ENCODE measurements around the gene RCL1. TPM values are rescaled to one million over a fixed set of nuclear protein-coding genes. Genes with fewer than 3 reads are reported as not detected.

RCL1 gene
- total and polyA plus RNA-seq, 2 of the 13 experiments (the other 11 are each of a cell fraction or from before 2014, with no cell fraction given): 22.3 to 31.6 TPM

DNA sequence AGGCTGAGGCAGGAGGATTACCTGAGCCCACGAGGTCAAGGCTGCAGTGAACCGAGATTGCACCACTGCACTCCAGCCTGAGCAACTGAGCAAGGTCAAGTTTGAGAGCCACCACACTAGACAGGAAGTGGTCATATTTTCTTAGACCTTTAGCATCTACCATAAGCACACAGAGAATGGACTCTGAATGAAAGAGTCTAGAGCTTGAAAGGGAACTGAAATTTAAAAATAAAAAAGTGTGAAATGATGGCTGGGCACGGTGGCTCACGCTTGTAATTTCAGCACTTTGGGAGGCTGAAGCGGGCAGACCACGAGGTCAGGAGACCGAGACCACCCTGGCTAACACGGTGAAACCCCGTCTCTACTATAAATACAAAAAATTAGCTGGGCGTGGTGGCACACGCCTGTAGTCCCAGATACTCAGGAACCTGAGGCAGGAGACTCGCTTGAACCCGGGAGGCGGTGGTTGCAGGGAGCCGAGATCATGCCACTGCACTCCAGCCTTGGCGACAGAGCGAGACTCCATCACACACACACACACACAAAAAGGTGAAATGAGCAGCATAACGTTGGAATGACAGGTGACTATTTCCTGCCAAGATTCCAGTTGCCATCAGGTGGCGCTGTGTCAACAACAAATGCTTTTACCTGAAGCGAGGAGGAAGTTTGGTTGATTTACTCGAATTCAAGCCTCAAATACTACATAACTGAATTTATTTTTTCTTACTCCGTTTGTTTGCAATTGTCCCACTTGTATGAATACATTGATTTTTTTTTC lies 30.4 kb upstream of the RCL1 start (continued):
- TF ChIP-seq ETV5 (CRISPR knock-in tag; IDR thresholded peaks at IDR 0.05; ENCODE audit: borderline replicate concordance) (peak; percentile 53; the same call in 1 of the 2 replicates), DPF2 (CRISPR knock-in tag; IDR thresholded peaks at IDR 0.05; ENCODE audit: borderline replicate concordance, low read depth) (no peak), ZNF34 (CRISPR knock-in tag; IDR thresholded peaks at IDR 0.05; ENCODE audit: borderline replicate concordance) (no peak), ZSCAN20 (CRISPR knock-in tag; IDR thresholded peaks at IDR 0.05; ENCODE audit: borderline replicate concordance) (no peak), HNRNPK (IDR thresholded peaks at IDR 0.05; ENCODE audit: low read depth, low read length, poor library complexity, severe bottlenecking) (no peak), ZNF605 (CRISPR knock-in tag; IDR thresholded peaks at IDR 0.05) (0 out of 2 replicates have a peak, but pooled peaks have one; percentile 16), ZFP36 (IDR thresholded peaks at IDR 0.05; ENCODE audit: borderline replicate concordance, low read depth, low read length, partially characterized antibody) (no peak), SIX4 (CRISPR knock-in tag; IDR thresholded peaks at IDR 0.05) (no peak), MYPOP (CRISPR knock-in tag; IDR thresholded peaks at IDR 0.05) (peak; percentile 0; the same call in 1 of the 2 replicates), ZNF607 (CRISPR knock-in tag; IDR thresholded peaks at IDR 0.05; ENCODE audit: borderline replicate concordance) (no peak), SALL1 (CRISPR knock-in tag; IDR thresholded peaks at IDR 0.05) (0 out of 2 replicates have a peak, but pooled peaks have one; percentile 15), HCFC1 (IDR thresholded peaks at IDR 0.05; ENCODE audit: low read depth, low read length) (no peak), STAT6 (CRISPR knock-in tag; IDR thresholded peaks at IDR 0.05; ENCODE audit: borderline replicate concordance) (no peak), ELF3 (CRISPR knock-in tag; IDR thresholded peaks at IDR 0.05) (peak; percentile 86), SRSF9 (IDR thresholded peaks at IDR 0.05; ENCODE audit: borderline replicate concordance, insufficient read depth, low read depth, low read length, poor library complexity, severe bottlenecking) (no peak), ZNF547 (CRISPR knock-in tag; IDR thresholded peaks at IDR 0.05) (no peak), ZNF570 (CRISPR knock-in tag; IDR thresholded peaks at IDR 0.05; ENCODE audit: borderline replicate concordance) (no peak), HHEX (CRISPR knock-in tag; IDR thresholded peaks at IDR 0.05) (no peak)
- TF ChIP-seq, protein P1, sequence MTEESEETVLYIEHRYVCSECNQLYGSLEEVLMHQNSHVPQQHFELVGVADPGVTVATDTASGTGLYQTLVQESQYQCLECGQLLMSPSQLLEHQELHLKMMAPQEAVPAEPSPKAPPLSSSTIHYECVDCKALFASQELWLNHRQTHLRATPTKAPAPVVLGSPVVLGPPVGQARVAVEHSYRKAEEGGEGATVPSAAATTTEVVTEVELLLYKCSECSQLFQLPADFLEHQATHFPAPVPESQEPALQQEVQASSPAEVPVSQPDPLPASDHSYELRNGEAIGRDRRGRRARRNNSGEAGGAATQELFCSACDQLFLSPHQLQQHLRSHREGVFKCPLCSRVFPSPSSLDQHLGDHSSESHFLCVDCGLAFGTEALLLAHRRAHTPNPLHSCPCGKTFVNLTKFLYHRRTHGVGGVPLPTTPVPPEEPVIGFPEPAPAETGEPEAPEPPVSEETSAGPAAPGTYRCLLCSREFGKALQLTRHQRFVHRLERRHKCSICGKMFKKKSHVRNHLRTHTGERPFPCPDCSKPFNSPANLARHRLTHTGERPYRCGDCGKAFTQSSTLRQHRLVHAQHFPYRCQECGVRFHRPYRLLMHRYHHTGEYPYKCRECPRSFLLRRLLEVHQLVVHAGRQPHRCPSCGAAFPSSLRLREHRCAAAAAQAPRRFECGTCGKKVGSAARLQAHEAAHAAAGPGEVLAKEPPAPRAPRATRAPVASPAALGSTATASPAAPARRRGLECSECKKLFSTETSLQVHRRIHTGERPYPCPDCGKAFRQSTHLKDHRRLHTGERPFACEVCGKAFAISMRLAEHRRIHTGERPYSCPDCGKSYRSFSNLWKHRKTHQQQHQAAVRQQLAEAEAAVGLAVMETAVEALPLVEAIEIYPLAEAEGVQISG (CRISPR knock-in tag; IDR thresholded peaks at IDR 0.05): no peak

Measured in HepG2 (cell line).